GM19463 (cell line): ENCODE data around the gene PEX11A.

Experiments
- ATAC-seq: cut with Tn5 transposase; IDR thresholded peaks from one replicate; pipeline ENCODE4 v1.9.1; 2021; ENCODE audit warnings: mild to moderate bottlenecking, moderate library complexity; ENCODE audit not compliant: unreplicated experiment

PEX11A gene

GRCh38 chr15:89657686-89658200 lies 32.8 kb downstream of the PEX11A start:
- no peak for ATAC-seq

DNA sequence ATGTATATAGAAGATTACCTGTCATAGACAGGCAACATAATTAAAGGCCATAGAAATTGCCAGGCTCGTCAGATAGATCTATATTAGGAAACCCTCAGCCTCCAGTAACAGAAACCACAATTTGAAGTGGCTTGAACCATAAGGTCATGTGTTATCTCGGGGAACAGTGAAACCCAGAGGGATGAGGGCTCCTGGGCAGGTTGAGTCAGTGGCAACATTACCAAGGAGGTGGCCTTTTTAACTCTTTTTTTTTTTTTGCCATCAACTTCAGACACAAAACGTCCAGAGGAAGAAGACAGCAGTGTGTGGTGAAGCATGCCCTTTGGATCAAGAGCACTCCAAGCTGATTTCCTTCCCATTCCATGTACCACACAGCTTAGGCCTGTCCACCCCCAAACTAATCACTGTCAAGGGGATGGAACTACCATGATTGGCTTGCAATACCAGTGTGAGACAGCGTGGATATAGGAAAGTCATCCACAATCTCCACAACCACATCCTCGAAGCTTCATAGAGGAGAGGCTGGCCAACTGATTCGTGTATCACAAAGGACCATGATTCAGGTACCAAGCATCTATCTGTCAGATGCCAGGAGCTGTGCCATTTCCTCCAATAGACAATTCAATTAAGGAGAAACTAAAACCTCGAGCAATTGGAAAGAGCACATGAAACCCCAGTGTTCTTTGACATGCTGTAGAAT lies 34.3 kb downstream of the PEX11A start:
- ATAC-seq: no peak

GRCh38 chr15:89654847-89655805 lies 35.4 kb downstream of the PEX11A start, which contains the start of gene KIF7:
TSS of gene KIF7 (minus strand) at chr15:89655467. CDS start at chr15:89652930, 2,537 bp downstream.
- no peak for ATAC-seq

DNA sequence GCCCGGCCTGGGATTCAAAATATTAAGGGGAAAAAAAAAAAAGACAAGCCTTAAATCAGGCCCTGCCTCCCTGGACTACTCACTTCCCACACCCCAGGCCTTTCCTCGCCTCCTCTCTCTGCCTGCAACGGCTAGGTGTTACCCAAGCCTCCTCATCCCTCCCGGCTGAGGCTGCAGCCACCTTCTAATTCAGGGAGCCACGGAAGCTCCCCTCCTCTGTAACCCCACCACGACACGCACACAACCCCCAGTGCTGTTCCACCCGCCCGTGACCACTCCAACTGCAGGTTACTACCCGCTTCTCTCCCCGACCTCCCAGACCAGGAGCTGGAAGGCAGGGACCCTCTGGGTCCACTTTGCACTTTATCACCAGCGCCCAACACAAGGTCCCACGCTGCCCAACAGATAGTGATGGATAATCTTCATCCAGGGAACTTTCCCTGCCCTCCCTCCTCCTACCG lies 36.2 kb downstream of the PEX11A start:
- ATAC-seq: no peak

DNA sequence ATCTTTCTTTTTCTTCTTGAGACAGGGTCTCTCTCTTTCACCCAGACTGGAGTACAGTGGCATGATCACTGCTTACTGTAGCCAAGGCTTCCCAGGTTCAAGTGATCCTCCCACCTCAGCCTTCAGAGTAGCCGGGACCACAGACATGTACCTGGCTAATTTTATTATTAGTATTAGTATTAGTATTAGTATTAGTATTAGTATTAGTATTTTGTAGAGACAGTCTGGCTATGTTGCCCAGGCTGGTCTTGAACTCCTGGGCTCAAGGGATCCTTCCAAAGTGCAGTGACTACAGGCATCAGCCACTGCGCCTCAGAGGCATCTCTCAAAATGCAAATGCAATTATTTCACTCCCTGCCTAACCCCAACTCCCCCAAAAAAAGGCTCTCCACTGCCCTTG lies 37.0 kb downstream of the PEX11A start:
- no peak for ATAC-seq

DNA sequence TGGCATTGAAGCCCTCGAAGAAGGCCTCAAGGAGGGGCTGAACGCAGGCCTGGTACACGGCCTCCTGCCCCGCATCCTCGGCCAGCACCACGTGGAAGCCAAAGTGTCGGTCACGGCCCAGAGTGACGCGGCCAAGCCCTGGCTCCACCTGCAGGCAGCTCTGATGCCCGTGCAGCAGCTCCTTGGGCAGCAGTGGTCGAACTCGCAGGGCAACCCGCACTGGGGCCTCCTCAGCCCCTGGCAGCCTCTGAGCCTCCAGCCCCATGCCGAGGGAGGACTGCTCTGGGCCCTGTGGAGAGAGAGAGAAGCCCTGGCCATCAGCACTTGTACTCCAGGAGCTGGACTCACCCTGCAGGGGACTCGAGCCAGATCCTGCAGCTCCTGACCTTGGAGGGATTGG lies 37.9 kb downstream of the PEX11A start:
- ATAC-seq: no peak

- no peak for ATAC-seq
Observed at GRCh38 chr15:89652131-89652530, 38.4 kb downstream of the PEX11A start.

- no peak for ATAC-seq
Observed at GRCh38 chr15:89649716-89650115, 40.8 kb downstream of the PEX11A start.

DNA sequence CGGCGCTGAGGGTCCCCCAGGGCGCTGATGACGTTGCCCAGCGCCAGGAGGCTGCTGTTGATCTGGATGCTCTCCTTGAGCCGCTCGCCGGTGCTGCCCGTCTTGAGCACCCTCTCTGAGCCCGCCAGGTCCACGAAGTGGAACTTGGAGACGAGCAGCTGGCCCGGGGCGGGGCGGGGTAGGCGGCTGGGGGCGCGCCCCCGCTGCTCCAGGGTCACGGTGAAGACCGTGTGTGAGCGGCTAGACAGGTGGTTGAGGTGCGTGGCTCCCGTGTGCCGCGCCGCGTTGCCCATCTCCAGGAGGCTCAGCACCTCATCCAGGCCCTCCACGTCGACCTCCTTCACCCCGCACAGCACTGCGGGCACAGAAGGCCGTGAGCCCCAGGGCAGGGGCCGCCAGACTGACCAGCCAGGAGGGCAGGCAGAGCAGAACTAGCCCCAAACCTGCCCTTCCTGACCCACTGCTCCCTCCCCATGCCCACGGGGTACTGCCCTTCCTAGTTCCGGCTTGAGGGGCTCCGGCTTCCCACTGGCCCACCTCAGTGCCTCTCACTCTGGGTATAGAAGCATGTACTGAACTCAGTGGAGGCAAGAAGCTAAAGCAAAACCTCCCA lies 41.4 kb downstream of the PEX11A start:
- ATAC-seq: no peak

GRCh38 chr15:89648106-89649012 lies 42.2 kb downstream of the PEX11A start:
- ATAC-seq: no peak

GRCh38 chr15:89647191-89647851 lies 43.2 kb downstream of the PEX11A start:
- ATAC-seq: no peak

GRCh38 chr15:89646416-89647141 lies 44.0 kb downstream of the PEX11A start:
- no peak for ATAC-seq

GRCh38 chr15:89645680-89646079 lies 44.9 kb downstream of the PEX11A start:
- ATAC-seq: no peak

- no peak for ATAC-seq
Observed at GRCh38 chr15:89642106-89642505, 48.4 kb downstream of the PEX11A start.

DNA sequence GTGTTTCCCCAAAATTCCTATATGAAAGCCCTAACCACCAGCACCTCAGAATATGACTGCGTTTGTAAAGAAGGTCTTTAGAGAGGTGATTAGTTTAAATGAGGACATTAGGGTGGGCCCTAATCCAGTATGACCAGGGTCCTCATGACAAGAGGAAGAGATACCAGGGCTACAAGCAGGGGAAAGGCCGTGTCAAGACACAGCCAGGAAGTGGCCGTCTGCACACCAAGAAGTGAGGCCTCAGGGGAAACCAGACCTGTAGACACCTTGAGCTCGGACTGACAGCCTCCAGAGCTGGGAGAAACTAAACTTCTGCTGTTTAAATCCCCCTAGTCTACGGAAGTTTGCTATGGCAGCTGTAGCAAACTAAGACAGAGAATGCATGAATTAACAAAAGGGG lies 49.5 kb downstream of the PEX11A start:
- no peak for ATAC-seq

DNA sequence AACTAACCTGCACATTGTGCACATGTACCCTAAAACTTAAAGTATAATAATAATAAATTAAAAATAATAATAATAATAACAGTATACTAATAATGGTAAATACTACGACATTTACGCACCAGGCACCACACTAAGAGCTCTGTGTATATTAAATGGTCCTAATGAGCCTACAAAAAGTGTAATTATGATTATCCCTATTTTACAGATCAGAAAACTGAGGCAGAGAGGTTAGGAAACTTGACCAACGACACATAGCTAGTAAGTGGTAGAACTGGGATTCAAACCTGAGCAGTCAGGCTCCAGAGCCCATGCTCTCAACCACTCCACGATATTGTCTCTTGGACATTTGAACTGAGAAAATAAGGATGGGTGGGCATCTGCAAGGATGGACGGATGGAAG lies 50.3 kb downstream of the PEX11A start:
- ATAC-seq: no peak

- ATAC-seq: no peak
Observed at GRCh38 chr15:89633585-89633984, 57.0 kb downstream of the PEX11A start.

- no peak for ATAC-seq
Observed at GRCh38 chr15:89632563-89633430, 57.8 kb downstream of the PEX11A start.
